Progenitor cell of endocrine pancreas (in vitro differentiated cells): ENCODE results near the gene DPP6. TPM values are rescaled to one million over a fixed set of nuclear protein-coding genes. Genes with fewer than 3 reads are reported as not detected.

ENCODE experiments used
- DNase-seq: peaks from one replicate; pipeline ENCODE4 v3.0.0; 2021; ENCODE audit warnings: low spot score; ENCODE audit not compliant: unreplicated experiment
- H3K27ac Mint-ChIP-seq: 2 replicates; pipeline ENCODE4 v1.8.0; 2021; ENCODE audit warnings: mild to moderate bottlenecking, moderate library complexity, mixed read lengths
- H3K27me3 Mint-ChIP-seq: 2 replicates; pipeline ENCODE4 v1.8.0; 2021; ENCODE audit warnings: mixed read lengths
- H3K36me3 Mint-ChIP-seq: 2 replicates; pipeline ENCODE4 v1.8.0; 2022; ENCODE audit warnings: mixed read lengths; ENCODE audit not compliant: insufficient read depth
- H3K4me1 Mint-ChIP-seq: 2 replicates; pipeline ENCODE4 v1.8.0; 2021; ENCODE audit warnings: low read depth, mixed read lengths
- H3K4me3 Mint-ChIP-seq: 2 replicates; pipeline ENCODE4 v1.8.0; 2021; ENCODE audit warnings: low read depth, mild to moderate bottlenecking, moderate library complexity, mixed read lengths
- H3K9me3 Mint-ChIP-seq: 2 replicates; pipeline ENCODE4 v1.8.0; 2021; ENCODE audit warnings: low read depth, mixed read lengths
- CTCF ChIP-seq: fragments of 200-600 bp; sonication (generic); IDR thresholded peaks from one replicate; pipeline ENCODE4 v1.5.0; 2021; ENCODE audit warnings: antibody characterized with exemption, mild to moderate bottlenecking; ENCODE audit not compliant: unreplicated experiment
- total RNA-seq: library from RNA; stranded (reverse); gene quantifications from 2 replicates; pipeline ENCODE4 v1.2.1, GENCODE V29; 2021

DPP6 gene
- total RNA-seq, 1 donor from 2014 or later = 13.4 TPM

GRCh38 chr7:154373956-154374355 lies 321.8 kb downstream of the DPP6 start:
- Mint-ChIP-seq H3K27me3 (no peaks in the 10 kb centered on the region), H3K4me1 (peaks cover 17% of the 10 kb centered on the region), H3K27ac (no peak overlapping the region), H3K9me3 (no peaks in the 10 kb centered on the region), H3K36me3 (no peaks in the 10 kb centered on the region), H3K4me3 (no peak overlapping the region)
- DNase-seq = no peak
- TF ChIP-seq CTCF = no peak

- H3K4me1 Mint-ChIP-seq = peaks cover 12% of the 10 kb centered on the region
- no peaks in the 10 kb centered on the region for H3K9me3 Mint-ChIP-seq
- no peak overlapping the region for H3K27ac Mint-ChIP-seq
Observed at GRCh38 chr7:154375956-154376355, 323.8 kb downstream of the DPP6 start.

GRCh38 chr7:154380771-154381170 lies 328.6 kb downstream of the DPP6 start:
- Mint-ChIP-seq H3K4me1 (peaks cover 10% of the 10 kb centered on the region), H3K9me3 (no peaks in the 10 kb centered on the region), H3K4me3 (no peak overlapping the region), H3K27ac (no peak overlapping the region), H3K36me3 (no peaks in the 10 kb centered on the region), H3K27me3 (no peaks in the 10 kb centered on the region)
- DNase-seq = no peak
- TF ChIP-seq CTCF = no peak

More at GRCh38 chr7:154375956-154376355, 323.8 kb downstream of the DPP6 start:
- Mint-ChIP-seq H3K36me3 (no peaks in the 10 kb centered on the region), H3K27me3 (no peaks in the 10 kb centered on the region), H3K4me3 (no peak overlapping the region)
- TF ChIP-seq CTCF = no peak
- no peak for DNase-seq

GRCh38 chr7:154383045-154383444 lies 330.8 kb downstream of the DPP6 start:
- H3K27me3 Mint-ChIP-seq = peaks cover 4% of the 10 kb centered on the region
- peaks cover 8% of the 10 kb centered on the region for H3K4me1 Mint-ChIP-seq
- H3K4me3 Mint-ChIP-seq = no peak overlapping the region
- no peaks in the 10 kb centered on the region for H3K36me3 Mint-ChIP-seq
- peaks cover 3% of the 10 kb centered on the region for H3K9me3 Mint-ChIP-seq
- no peak overlapping the region for H3K27ac Mint-ChIP-seq
- DNase-seq = no peak
- no peak for TF ChIP-seq CTCF

GRCh38 chr7:154385214-154385613 lies 333.0 kb downstream of the DPP6 start:
- TF ChIP-seq CTCF = no peak
- Mint-ChIP-seq H3K36me3 (peaks cover 2% of the 10 kb centered on the region), H3K4me3 (no peak overlapping the region), H3K4me1 (peaks cover 24% of the 10 kb centered on the region), H3K9me3 (peaks cover 5% of the 10 kb centered on the region), H3K27ac (no peak overlapping the region), H3K27me3 (peaks cover 6% of the 10 kb centered on the region)
- no peak for DNase-seq
